ENCODE results near the gene TRAPPC2L.

TRAPPC2L gene

DNA sequence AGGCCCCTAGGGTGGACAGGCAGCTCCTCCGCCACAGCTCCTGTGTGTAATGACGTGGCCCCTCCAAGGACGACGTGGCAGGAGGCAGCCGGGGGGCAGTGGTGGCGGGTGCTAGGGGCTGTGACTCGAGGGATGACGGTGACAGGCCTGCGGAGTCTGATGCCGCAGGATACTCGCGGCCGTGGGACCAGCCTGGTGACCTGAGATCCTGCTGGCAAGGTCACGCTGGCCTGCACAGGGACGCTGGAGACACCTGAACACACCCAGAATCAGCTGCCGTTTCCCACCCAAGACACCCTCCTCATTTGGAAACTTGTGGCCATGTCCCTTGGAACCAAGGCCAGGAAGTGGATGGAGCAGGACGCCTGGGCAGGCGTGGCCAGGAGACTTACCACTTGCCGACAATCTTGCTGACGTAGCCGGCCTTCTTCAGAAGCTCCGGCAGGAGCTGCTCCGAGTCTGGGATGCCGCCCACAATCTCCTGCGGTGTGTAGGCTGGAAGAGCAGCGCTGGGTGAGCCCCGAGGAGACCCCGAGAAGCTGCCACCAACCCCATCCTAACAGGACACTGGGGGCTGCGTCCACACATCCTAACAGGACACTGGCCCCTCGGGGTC lies 16.2 kb upstream of the TRAPPC2L start:
- peak overlapping the region; percentile 97 for H3K27ac ChIP-seq (replicated peaks)
- no peak for TF ChIP-seq SPI1 (IDR thresholded peaks at IDR 0.05; ENCODE audit: borderline replicate concordance, low read depth)
- peak; percentile 14 to 26 for DNase-seq (ENCODE audit: low read depth in 1 of 2, low spot score in 1 of 2)
- H3K4me3 ChIP-seq (replicated peaks; ENCODE audit: insufficient read depth, low read length), result no peak overlapping the region; the same call in 1 of the 2 replicates
- no peaks in the 10 kb centered on the region for H3K27me3 ChIP-seq (ENCODE audit: insufficient read depth, poor library complexity, severe bottlenecking)

DNA sequence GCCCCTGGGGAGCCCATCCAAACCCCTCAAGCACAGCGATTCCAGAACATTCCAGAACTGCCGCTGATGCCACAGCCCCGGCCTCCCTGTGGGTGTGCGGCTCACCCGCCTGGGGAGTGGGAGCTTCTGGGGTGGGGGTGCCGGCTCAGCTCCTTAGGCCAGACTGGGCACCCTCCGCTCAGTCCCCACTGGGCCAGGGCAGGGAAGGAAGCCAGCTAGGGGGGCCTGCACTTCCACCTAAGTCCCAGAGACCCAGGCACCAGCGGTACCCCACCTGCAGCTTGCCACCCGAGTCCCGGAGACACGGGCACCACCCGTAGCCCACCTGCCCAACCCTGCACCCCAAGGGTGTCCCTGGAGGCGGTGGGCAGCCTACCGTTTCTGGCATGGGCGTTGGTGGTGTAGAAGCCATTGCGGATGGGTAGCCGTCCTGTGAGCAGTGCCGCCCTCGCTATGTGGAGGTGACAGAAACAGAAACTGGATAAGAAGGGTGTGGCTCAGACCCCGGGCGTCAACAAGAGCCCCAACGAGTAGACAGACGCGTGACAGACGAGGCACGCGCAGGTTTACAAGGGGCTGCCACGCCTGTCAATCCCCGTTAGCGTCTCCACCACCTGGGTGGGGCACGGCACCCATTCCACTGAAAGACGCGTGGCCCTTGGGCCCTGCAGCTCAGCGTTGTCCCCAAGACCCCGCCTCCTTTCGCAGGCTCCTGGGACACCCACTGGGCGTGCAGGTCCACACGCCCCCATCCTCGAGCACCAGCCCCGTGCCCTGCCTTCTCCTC lies 15.2 kb upstream of the TRAPPC2L start:
- no peak for DNase-seq (ENCODE audit: low read depth in 1 of 2, low spot score in 1 of 2)
- Histone ChIP-seq H3K4me3 (replicated peaks; ENCODE audit: insufficient read depth, low read length) (no peak overlapping the region), H3K27ac (replicated peaks) (peak overlapping the region; percentile 97), H3K27me3 (ENCODE audit: insufficient read depth, poor library complexity, severe bottlenecking) (no peaks in the 10 kb centered on the region)
- no peak for TF ChIP-seq SPI1 (IDR thresholded peaks at IDR 0.05; ENCODE audit: borderline replicate concordance, low read depth)
- TF ChIP-seq CTCF (IDR thresholded peaks at IDR 0.05; ENCODE audit: insufficient read depth, low read length), result no peak
- TF ChIP-seq POLR2AphosphoS5 (IDR thresholded peaks at IDR 0.05; ENCODE audit: low read depth), result no peak
- no peak for TF ChIP-seq GABPA (IDR thresholded peaks at IDR 0.05; ENCODE audit: low read depth)
- no peak for TF ChIP-seq REST (IDR thresholded peaks at IDR 0.05; ENCODE audit: insufficient replicate concordance, low read depth)

GRCh38 chr16:88842308-88842756 lies 14.6 kb upstream of the TRAPPC2L start:
- no peak overlapping the region for H3K4me3 ChIP-seq (replicated peaks; ENCODE audit: insufficient read depth, low read length)
- DNase-seq (ENCODE audit: low read depth in 1 of 2, low spot score in 1 of 2), result no peak
- H3K27ac ChIP-seq (replicated peaks), result no peak overlapping the region
- TF ChIP-seq SPI1 (IDR thresholded peaks at IDR 0.05; ENCODE audit: borderline replicate concordance, low read depth), result no peak
- no peak for TF ChIP-seq REST (IDR thresholded peaks at IDR 0.05; ENCODE audit: insufficient replicate concordance, low read depth)
- TF ChIP-seq GABPA (IDR thresholded peaks at IDR 0.05; ENCODE audit: low read depth), result no peak
- TF ChIP-seq CTCF (IDR thresholded peaks at IDR 0.05; ENCODE audit: insufficient read depth, low read length), result no peak
- no peak for TF ChIP-seq POLR2AphosphoS5 (IDR thresholded peaks at IDR 0.05; ENCODE audit: low read depth)
- no peaks in the 10 kb centered on the region for H3K27me3 ChIP-seq (ENCODE audit: insufficient read depth, poor library complexity, severe bottlenecking)

DNA sequence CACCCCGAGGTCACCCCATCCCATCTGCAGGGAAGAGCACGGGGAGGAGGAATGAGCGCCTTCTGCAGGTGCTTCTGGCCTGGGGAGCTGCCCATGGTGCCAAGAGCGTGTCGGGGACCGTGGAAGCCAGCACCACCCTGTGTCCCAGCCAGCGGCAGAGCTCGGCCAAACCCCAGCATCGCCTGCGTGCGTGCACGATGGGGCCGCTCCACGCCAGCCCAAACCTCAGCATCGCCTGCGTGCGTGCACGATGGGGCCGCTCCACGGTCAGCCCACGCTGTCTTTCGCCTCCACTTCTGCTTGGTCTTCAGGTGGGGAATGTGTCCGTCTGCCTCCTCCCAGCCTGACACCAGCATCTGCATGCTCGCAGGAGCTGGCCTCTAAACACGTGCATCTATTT lies 14.1 kb upstream of the TRAPPC2L start:
- no peak overlapping the region for H3K27ac ChIP-seq (replicated peaks)
- no peak for TF ChIP-seq SPI1 (IDR thresholded peaks at IDR 0.05; ENCODE audit: borderline replicate concordance, low read depth)
- TF ChIP-seq GABPA (IDR thresholded peaks at IDR 0.05; ENCODE audit: low read depth), result no peak
- TF ChIP-seq REST (IDR thresholded peaks at IDR 0.05; ENCODE audit: insufficient replicate concordance, low read depth), result no peak
- no peak for TF ChIP-seq CTCF (IDR thresholded peaks at IDR 0.05; ENCODE audit: insufficient read depth, low read length)
- TF ChIP-seq POLR2AphosphoS5 (IDR thresholded peaks at IDR 0.05; ENCODE audit: low read depth), result no peak
- no peak for DNase-seq (ENCODE audit: low read depth in 1 of 2, low spot score in 1 of 2)
- no peak overlapping the region for H3K4me3 ChIP-seq (replicated peaks; ENCODE audit: insufficient read depth, low read length)
- H3K27me3 ChIP-seq (ENCODE audit: insufficient read depth, poor library complexity, severe bottlenecking), result no peaks in the 10 kb centered on the region

Data from HL-60 (cell line).